ACC112 (cell line): Measurements from ENCODE around the gene GINS2.

ENCODE experiments used
- H2AFZ ChIP-seq: fragments of 200-600 bp; sonication (generic); one replicate; pipeline ENCODE4 v1.6.0; 2017; ENCODE audit warnings: antibody characterized with exemption, low read length; ENCODE audit not compliant: unreplicated experiment
- H3K27ac ChIP-seq: fragments of 200-600 bp; sonication (generic); 2 replicates; pipeline ENCODE4 v1.5.1; 2014; ENCODE audit warnings: low read depth, mild to moderate bottlenecking, antibody characterized with exemption, low read length, moderate library complexity
- H3K27me3 ChIP-seq: fragments of 200-600 bp; sonication (generic); 2 replicates; pipeline ENCODE4 v1.6.1; 2014; ENCODE audit warnings: mild to moderate bottlenecking, antibody characterized with exemption, low read length, moderate library complexity, mixed read lengths; ENCODE audit not compliant: insufficient read depth
- H3K36me3 ChIP-seq: fragments of 200-600 bp; sonication (generic); 2 replicates; pipeline ENCODE4 v1.6.1; 2016; ENCODE audit warnings: mild to moderate bottlenecking, antibody characterized with exemption, low read length, moderate library complexity, mixed read lengths; ENCODE audit not compliant: insufficient read depth
- H3K4me1 ChIP-seq: fragments of 200-600 bp; sonication (generic); one replicate; pipeline ENCODE4 v1.6.1; 2016; ENCODE audit warnings: low read length, mixed read lengths; ENCODE audit not compliant: insufficient read depth, unreplicated experiment, control insufficient read depth
- H3K4me3 ChIP-seq: fragments of 200-600 bp; sonication (generic); 2 replicates; pipeline ENCODE4 v1.5.1; 2014; ENCODE audit warnings: mild to moderate bottlenecking, low read depth, low read length
- H3K79me2 ChIP-seq: fragments of 200-600 bp; sonication (generic); one replicate; pipeline ENCODE4 v1.6.0; 2016; ENCODE audit warnings: low read length; ENCODE audit not compliant: control insufficient read depth, unreplicated experiment, insufficient read depth

GINS2 gene

GRCh38 chr16:85667261-85667660 lies 21.5 kb downstream of the GINS2 start:
- Histone ChIP-seq H3K27ac (no peak overlapping the region), H3K36me3 (peaks cover 39% of the 10 kb centered on the region; the same call in 1 of the 2 replicates)

GRCh38 chr16:85665929-85666328 lies 22.8 kb downstream of the GINS2 start:
- no peak overlapping the region for H2AFZ ChIP-seq
- no peak overlapping the region for H3K4me3 ChIP-seq
- no peaks in the 10 kb centered on the region for H3K4me1 ChIP-seq
- H3K36me3 ChIP-seq, result peaks cover 35% of the 10 kb centered on the region; the same call in 1 of the 2 replicates
- H3K27ac ChIP-seq, result no peak overlapping the region
- no peaks in the 10 kb centered on the region for H3K79me2 ChIP-seq
- no peaks in the 10 kb centered on the region for H3K27me3 ChIP-seq

More at GRCh38 chr16:85667261-85667660, 21.5 kb downstream of the GINS2 start:
- Histone ChIP-seq H3K79me2 (no peaks in the 10 kb centered on the region), H3K27me3 (no peaks in the 10 kb centered on the region), H3K4me3 (no peak overlapping the region), H3K4me1 (no peaks in the 10 kb centered on the region), H2AFZ (no peak overlapping the region)

GRCh38 chr16:85665373-85665740 lies 23.4 kb downstream of the GINS2 start:
- peaks cover 29% of the 10 kb centered on the region; the same call in 1 of the 2 replicates for H3K36me3 ChIP-seq
- no peaks in the 10 kb centered on the region for H3K4me1 ChIP-seq
- H3K27ac ChIP-seq, result no peak overlapping the region
- no peak overlapping the region for H3K4me3 ChIP-seq
- H2AFZ ChIP-seq, result no peak overlapping the region
- no peaks in the 10 kb centered on the region for H3K27me3 ChIP-seq
- H3K79me2 ChIP-seq, result no peaks in the 10 kb centered on the region

GRCh38 chr16:85664580-85665372 lies 24.0 kb downstream of the GINS2 start:
- no peaks in the 10 kb centered on the region for H3K79me2 ChIP-seq
- no peaks in the 10 kb centered on the region for H3K27me3 ChIP-seq

GRCh38 chr16:85663891-85664321 lies 24.8 kb downstream of the GINS2 start:
- no peaks in the 10 kb centered on the region for H3K79me2 ChIP-seq
- no peak overlapping the region for H3K4me3 ChIP-seq
- peaks cover 19% of the 10 kb centered on the region; the same call in 1 of the 2 replicates for H3K36me3 ChIP-seq
- no peak overlapping the region for H3K27ac ChIP-seq
- no peaks in the 10 kb centered on the region for H3K4me1 ChIP-seq
- no peaks in the 10 kb centered on the region for H3K27me3 ChIP-seq
- no peak overlapping the region for H2AFZ ChIP-seq

More at GRCh38 chr16:85664580-85665372, 24.0 kb downstream of the GINS2 start:
- Histone ChIP-seq H3K36me3 (peaks cover 26% of the 10 kb centered on the region; the same call in 1 of the 2 replicates), H3K4me1 (no peaks in the 10 kb centered on the region), H2AFZ (no peak overlapping the region), H3K4me3 (no peak overlapping the region), H3K27ac (no peak overlapping the region)

- no peaks in the 10 kb centered on the region for H3K27me3 ChIP-seq
- no peaks in the 10 kb centered on the region for H3K4me1 ChIP-seq
- H3K79me2 ChIP-seq, result no peaks in the 10 kb centered on the region
- no peak overlapping the region for H2AFZ ChIP-seq
- H3K36me3 ChIP-seq, result peaks cover 14% of the 10 kb centered on the region; the same call in 1 of the 2 replicates
- H3K27ac ChIP-seq, result no peak overlapping the region
- no peak overlapping the region for H3K4me3 ChIP-seq
Observed at GRCh38 chr16:85662976-85663830, 25.6 kb downstream of the GINS2 start.

- Histone ChIP-seq H2AFZ (no peak overlapping the region), H3K4me1 (no peaks in the 10 kb centered on the region), H3K79me2 (no peaks in the 10 kb centered on the region), H3K27me3 (no peaks in the 10 kb centered on the region), H3K36me3 (peaks cover 14% of the 10 kb centered on the region; the same call in 1 of the 2 replicates), H3K27ac (no peak overlapping the region), H3K4me3 (no peak overlapping the region)
Observed at GRCh38 chr16:85662482-85662812, 26.3 kb downstream of the GINS2 start.

- no peak overlapping the region for H3K4me3 ChIP-seq
- peaks cover 14% of the 10 kb centered on the region; the same call in 1 of the 2 replicates for H3K36me3 ChIP-seq
- H3K27ac ChIP-seq, result no peak overlapping the region
- H3K79me2 ChIP-seq, result no peaks in the 10 kb centered on the region
- no peaks in the 10 kb centered on the region for H3K27me3 ChIP-seq
- H2AFZ ChIP-seq, result no peak overlapping the region
- no peaks in the 10 kb centered on the region for H3K4me1 ChIP-seq
Observed at GRCh38 chr16:85661740-85662481, 26.8 kb downstream of the GINS2 start.

- Histone ChIP-seq H3K4me3 (no peak overlapping the region), H3K27me3 (no peaks in the 10 kb centered on the region), H3K27ac (no peak overlapping the region), H2AFZ (no peak overlapping the region), H3K79me2 (no peaks in the 10 kb centered on the region), H3K4me1 (no peaks in the 10 kb centered on the region), H3K36me3 (peaks cover 16% of the 10 kb centered on the region; the same call in 1 of the 2 replicates)
Observed at GRCh38 chr16:85660843-85661739, 27.7 kb downstream of the GINS2 start.
